Activated T-cell treated with anti-CD3 and anti-CD28 coated beads, Interleukin-2, amount 50 U/mL, for 72 hours (primary cell): ENCODE results near the gene SLC31A2. TPM values are rescaled to one million over a fixed set of nuclear protein-coding genes. Genes with fewer than 3 reads are reported as not detected.
"Not testable (repeated sequence)": the region's sequence is repeated elsewhere in the genome, so short reads cannot be mapped to it uniquely, and the experiment has no call there.

Experiments used
- ATAC-seq, 2 donors: fragments of 150-1000 bp; cut with Tn5 transposase; replicated peaks in 1 of 2; 2 replicates each; pipeline ENCODE4 v1.10.0; 2021; ENCODE audit warnings: moderate library complexity in 2 of 2, mild to moderate bottlenecking in 1 of 2
- DNase-seq, 2 donors: peaks; one replicate each; pipeline ENCODE4 v3.0.0; 2021 to 2022; ENCODE audit warnings: mixed read lengths in 1 of 2
- H3K27ac Mint-ChIP-seq: one replicate; pipeline ENCODE4 v1.8.0; 2022; ENCODE audit warnings: mild to moderate bottlenecking, moderate library complexity, mixed read lengths
- H3K27me3 Mint-ChIP-seq: one replicate; pipeline ENCODE4 v1.8.0; 2022; ENCODE audit warnings: low read depth, mixed read lengths
- H3K36me3 Mint-ChIP-seq, 2 donors: one replicate each; pipeline ENCODE4 v1.8.0; 2022; ENCODE audit warnings: mixed read lengths in 2 of 2, mild to moderate bottlenecking in 1 of 2; ENCODE audit not compliant: insufficient read depth in 2 of 2
- H3K4me1 Mint-ChIP-seq: one replicate; pipeline ENCODE4 v1.8.0; 2022; ENCODE audit warnings: low read depth, mixed read lengths
- H3K4me3 Mint-ChIP-seq, 2 donors: one replicate each; pipeline ENCODE4 v1.8.0; 2022; ENCODE audit warnings: mild to moderate bottlenecking in 2 of 2, mixed read lengths in 2 of 2, moderate library complexity in 2 of 2
- H3K9me3 Mint-ChIP-seq, 2 donors: one replicate each; pipeline ENCODE4 v1.8.0; 2022; ENCODE audit warnings: mixed read lengths in 2 of 2
- total RNA-seq, 2 donors: library from RNA; stranded (reverse); gene quantifications; one replicate each; pipeline ENCODE4 v1.2.3, GENCODE V29; 2022

SLC31A2 gene
- total RNA-seq, 2 donors from 2014 or later = 3.9 to 4.2 TPM

DNA sequence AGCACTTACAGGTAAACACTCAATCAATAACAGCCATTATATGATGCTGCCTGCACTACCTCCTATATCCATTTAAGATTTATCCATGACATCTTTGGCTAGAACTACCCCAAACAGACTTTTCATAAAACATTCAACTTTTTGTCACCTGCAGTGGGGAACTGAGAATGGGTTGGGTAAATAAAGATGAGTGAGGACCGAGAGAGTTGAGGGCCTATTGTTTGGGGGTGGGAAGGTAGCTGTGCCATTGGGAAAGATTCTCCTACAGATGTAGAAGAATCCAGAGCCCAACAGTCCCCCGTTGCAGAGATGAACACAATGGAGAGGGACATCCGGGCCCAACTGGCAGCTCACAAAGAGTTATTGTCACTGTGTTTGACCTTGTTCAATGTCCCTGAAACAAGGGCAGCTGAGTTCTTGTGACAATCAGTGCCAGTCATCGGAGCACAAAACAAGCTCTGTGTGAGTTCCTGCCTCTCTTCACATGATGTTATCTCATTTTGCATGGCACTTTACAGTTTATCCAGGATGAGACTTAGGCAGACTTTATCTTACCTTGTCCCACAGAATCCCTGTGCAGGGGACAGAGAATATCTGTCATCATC lies 11.5 kb upstream of the SLC31A2 start:
- Mint-ChIP-seq H3K36me3 (peaks cover 3 to 7% of the 10 kb centered on the region in 2 donors), H3K4me1 (no peaks in the 10 kb centered on the region), H3K27ac (no peak overlapping the region), H3K9me3 (peaks cover 0 to 3% of the 10 kb centered on the region in 2 donors), H3K4me3 (no peak overlapping the region), H3K27me3 (peaks cover 7% of the 10 kb centered on the region)
- ATAC-seq (no peak), DNase-seq (no peak)

- ATAC-seq = no peak
- H3K4me1 Mint-ChIP-seq = no peaks in the 10 kb centered on the region
- peaks cover 3 to 7% of the 10 kb centered on the region in 2 donors for H3K36me3 Mint-ChIP-seq
- peaks cover 0 to 3% of the 10 kb centered on the region in 2 donors for H3K9me3 Mint-ChIP-seq
- H3K4me3 Mint-ChIP-seq = no peak overlapping the region
- DNase-seq = no peak
- peaks cover 13% of the 10 kb centered on the region for H3K27me3 Mint-ChIP-seq
- no peak overlapping the region for H3K27ac Mint-ChIP-seq
These were observed 10.9 kb upstream of the SLC31A2 start for GRCh38 chr9:113139953-113140352.

GRCh38 chr9:113140896-113141295 lies 9.9 kb upstream of the SLC31A2 start:
- H3K4me3 Mint-ChIP-seq, H3K36me3 Mint-ChIP-seq, H3K4me1 Mint-ChIP-seq, ATAC-seq, H3K27ac Mint-ChIP-seq, DNase-seq, H3K9me3 Mint-ChIP-seq: not testable (repeated sequence)
- peaks cover 16% of the 10 kb centered on the region for H3K27me3 Mint-ChIP-seq

- DNase-seq (no peak), ATAC-seq (no peak)
- Mint-ChIP-seq H3K9me3 (peaks cover 0 to 3% of the 10 kb centered on the region in 2 donors), H3K27me3 (peaks cover 22% of the 10 kb centered on the region), H3K4me3 (no peak overlapping the region), H3K36me3 (peaks cover 3 to 7% of the 10 kb centered on the region in 2 donors), H3K4me1 (no peaks in the 10 kb centered on the region), H3K27ac (no peak overlapping the region)
These were observed 7.2 kb upstream of the SLC31A2 start for GRCh38 chr9:113143432-113144227.

GRCh38 chr9:113148372-113148705 lies 2.5 kb upstream of the SLC31A2 start:
- H3K36me3 Mint-ChIP-seq = peaks cover 0 to 3% of the 10 kb centered on the region in 2 donors
- peaks cover 29% of the 10 kb centered on the region for H3K27me3 Mint-ChIP-seq
- no peak overlapping the region for H3K27ac Mint-ChIP-seq
- no peak overlapping the region for H3K4me3 Mint-ChIP-seq
- no peak for ATAC-seq
- H3K9me3 Mint-ChIP-seq = no peaks in the 10 kb centered on the region
- DNase-seq = no peak
- peaks cover 25% of the 10 kb centered on the region for H3K4me1 Mint-ChIP-seq

- Mint-ChIP-seq H3K36me3 (peaks cover 0 to 3% of the 10 kb centered on the region in 2 donors), H3K4me3 (no peak overlapping the region)
These were observed 1.9 kb upstream of the SLC31A2 start for GRCh38 chr9:113148781-113149510.

DNA sequence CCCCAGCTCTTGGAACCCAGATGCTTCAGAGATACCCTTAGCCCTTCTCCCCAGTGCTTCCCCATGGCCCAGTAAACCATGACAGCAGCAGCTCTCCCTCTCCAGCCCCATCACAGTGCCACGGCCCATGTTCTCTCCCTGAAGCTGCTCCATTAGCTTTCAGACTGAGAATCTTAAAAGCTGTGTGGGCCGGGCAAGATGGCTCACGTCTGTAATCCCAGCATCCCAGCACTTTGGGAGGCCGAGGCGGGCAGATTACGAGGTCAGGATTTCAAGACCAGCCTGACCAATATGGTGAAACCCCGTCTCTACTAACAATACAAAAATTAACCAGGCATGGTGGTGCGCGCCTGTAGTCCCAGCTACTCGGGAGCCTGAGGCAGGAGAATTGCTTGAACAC lies 1.2 kb upstream of the SLC31A2 start:
- H3K4me3 Mint-ChIP-seq, H3K27ac Mint-ChIP-seq, H3K36me3 Mint-ChIP-seq, DNase-seq, ATAC-seq, H3K9me3 Mint-ChIP-seq: not testable (repeated sequence)
- Mint-ChIP-seq H3K4me1 (peaks cover 27% of the 10 kb centered on the region), H3K27me3 (peaks cover 25% of the 10 kb centered on the region)

More at GRCh38 chr9:113148781-113149510, 1.9 kb upstream of the SLC31A2 start:
- H3K4me1 Mint-ChIP-seq = peaks cover 25% of the 10 kb centered on the region
- DNase-seq (no peak), ATAC-seq (no peak)
- no peak overlapping the region for H3K27ac Mint-ChIP-seq
- H3K27me3 Mint-ChIP-seq = peaks cover 29% of the 10 kb centered on the region
- H3K9me3 Mint-ChIP-seq = no peaks in the 10 kb centered on the region

GRCh38 chr9:113151696-113152630 lies 1.2 kb downstream of the SLC31A2 start:
- H3K4me1 Mint-ChIP-seq = peaks cover 45% of the 10 kb centered on the region
- H3K27me3 Mint-ChIP-seq = peaks cover 7% of the 10 kb centered on the region
- H3K9me3 Mint-ChIP-seq = no peaks in the 10 kb centered on the region
- peak overlapping the region; percentile 77 for H3K27ac Mint-ChIP-seq
- H3K36me3 Mint-ChIP-seq = peaks cover 0 to 3% of the 10 kb centered on the region in 2 donors
- ATAC-seq = no peak
- peak overlapping the region; percentile 82 to 91 for H3K4me3 Mint-ChIP-seq
- no peak for DNase-seq

DNA sequence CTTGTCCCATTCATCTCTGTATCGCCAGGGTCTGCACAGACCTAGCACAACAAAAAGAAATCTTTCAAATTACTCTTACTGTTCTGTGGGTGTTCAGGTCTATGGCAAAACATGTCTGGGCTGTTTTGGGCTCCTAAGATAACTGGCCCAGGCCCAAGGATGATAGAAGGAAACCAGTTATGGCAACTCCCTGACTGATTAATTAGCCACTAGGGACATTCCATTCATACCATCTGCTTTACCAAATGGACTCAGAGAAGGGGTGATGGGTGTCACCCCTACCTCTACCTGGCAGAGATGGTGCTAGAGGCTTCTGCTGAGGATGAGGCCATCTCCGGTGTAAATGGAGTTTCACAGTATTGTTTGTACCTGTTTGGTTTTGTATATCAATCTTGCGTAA lies 1.9 kb downstream of the SLC31A2 start:
- Mint-ChIP-seq H3K27ac (no peak overlapping the region), H3K4me3 (peak overlapping the region; percentile 82 to 91), H3K27me3 (peaks cover 7% of the 10 kb centered on the region), H3K36me3 (peaks cover 0 to 3% of the 10 kb centered on the region in 2 donors), H3K9me3 (no peaks in the 10 kb centered on the region), H3K4me1 (peaks cover 46% of the 10 kb centered on the region)
- ATAC-seq (no peak), DNase-seq (no peak)

GRCh38 chr9:113153599-113153998 lies 2.8 kb downstream of the SLC31A2 start:
- Mint-ChIP-seq H3K4me1 (peaks cover 46% of the 10 kb centered on the region), H3K4me3 (no peak overlapping the region), H3K27me3 (peaks cover 7% of the 10 kb centered on the region), H3K36me3 (peaks cover 0 to 5% of the 10 kb centered on the region in 2 donors), H3K27ac (no peak overlapping the region), H3K9me3 (no peaks in the 10 kb centered on the region)
- DNase-seq (no peak), ATAC-seq (no peak)

DNA sequence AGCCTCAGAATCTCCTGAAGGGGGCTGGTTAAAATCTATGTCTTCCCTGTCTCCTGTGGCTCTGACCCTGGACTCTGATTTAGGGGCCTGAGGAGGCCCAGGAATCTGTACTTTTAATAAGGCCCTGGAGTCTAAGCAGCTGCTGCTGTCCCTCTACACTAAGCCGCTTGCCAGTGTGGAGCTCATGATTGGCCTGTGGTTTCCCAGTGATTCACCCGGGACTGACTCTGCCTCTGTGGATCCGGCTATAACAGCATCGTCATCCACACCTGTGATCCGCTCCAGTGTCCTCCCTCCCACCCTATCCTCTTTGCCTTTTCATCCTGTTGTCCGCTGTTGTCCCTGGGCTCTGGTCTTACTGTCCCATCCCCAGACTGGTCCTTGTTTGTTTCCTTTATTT lies 3.7 kb downstream of the SLC31A2 start:
- Mint-ChIP-seq H3K27me3 (peaks cover 7% of the 10 kb centered on the region), H3K36me3 (peaks cover 0 to 5% of the 10 kb centered on the region in 2 donors), H3K9me3 (no peaks in the 10 kb centered on the region), H3K27ac (no peak overlapping the region), H3K4me3 (no peak overlapping the region), H3K4me1 (peaks cover 46% of the 10 kb centered on the region)
- DNase-seq (no peak), ATAC-seq (no peak)

GRCh38 chr9:113154946-113155345 lies 4.1 kb downstream of the SLC31A2 start:
- no peak overlapping the region for H3K27ac Mint-ChIP-seq
- peaks cover 46% of the 10 kb centered on the region for H3K4me1 Mint-ChIP-seq
- DNase-seq = no peak
- ATAC-seq = no peak
- H3K9me3 Mint-ChIP-seq = no peaks in the 10 kb centered on the region
- peaks cover 7% of the 10 kb centered on the region for H3K27me3 Mint-ChIP-seq
- peaks cover 0 to 5% of the 10 kb centered on the region in 2 donors for H3K36me3 Mint-ChIP-seq
- H3K4me3 Mint-ChIP-seq = no peak overlapping the region
